DND-41 (cell line): ENCODE measurements around the gene MAP2K2.

Experiments
- CTCF ChIP-seq: IDR thresholded peaks from 2 replicates; pipeline ENCODE4 v1.5.1; 2012; ENCODE audit warnings: borderline replicate concordance, low read length, moderate library complexity, mild to moderate bottlenecking; ENCODE audit not compliant: poor library complexity, severe bottlenecking; ENCODE audit errors: extremely low read depth
- EZH2 ChIP-seq: IDR thresholded peaks from 3 replicates; pipeline ENCODE4 v1.6.1; 2012; ENCODE audit warnings: borderline replicate concordance, low read depth, mild to moderate bottlenecking, moderate library complexity, low read length, inconsistent platforms; ENCODE audit not compliant: severe bottlenecking

GRCh38 chr19:4094291-4094690 lies 29.6 kb downstream of the MAP2K2 start:
- TF ChIP-seq CTCF = no peak
- TF ChIP-seq EZH2 = no peak
